SK-N-SH (cell line): ENCODE measurements around the gene CTAG1A.

Experiments used
- TF ChIP-seq, protein P1 (sequence below): IDR thresholded peaks from 2 replicates; pipeline ENCODE4 v1.4.0; 2012; ENCODE audit warnings: low read depth, borderline replicate concordance
- TF ChIP-seq, protein P2 (sequence below): fragments of 200-600 bp; sonication (generic); IDR thresholded peaks from 2 replicates; pipeline ENCODE4 v1.6.1; 2017; ENCODE audit warnings: antibody characterized with exemption, mild to moderate bottlenecking, moderate library complexity

DNA sequence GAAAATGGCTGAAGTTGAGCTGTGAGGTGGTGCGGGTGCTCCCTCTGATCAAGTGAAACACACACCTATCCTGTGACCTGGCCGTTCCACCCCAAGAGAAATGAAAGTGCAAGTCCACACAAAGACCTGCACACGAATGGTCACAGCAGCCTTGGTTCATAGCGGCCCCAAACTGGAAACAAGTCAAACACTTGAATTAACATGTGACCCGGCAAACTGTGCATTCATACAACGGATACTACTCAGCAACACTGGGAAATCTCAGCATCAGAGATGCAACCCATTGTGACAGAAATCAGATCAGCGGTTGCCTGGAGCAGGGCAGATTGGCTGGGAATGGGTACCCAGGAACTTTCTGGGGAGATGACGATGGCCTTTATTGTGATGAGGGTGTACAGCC, 45.9 kb upstream of the CTAG1A start:
- TF ChIP-seq, protein P1, sequence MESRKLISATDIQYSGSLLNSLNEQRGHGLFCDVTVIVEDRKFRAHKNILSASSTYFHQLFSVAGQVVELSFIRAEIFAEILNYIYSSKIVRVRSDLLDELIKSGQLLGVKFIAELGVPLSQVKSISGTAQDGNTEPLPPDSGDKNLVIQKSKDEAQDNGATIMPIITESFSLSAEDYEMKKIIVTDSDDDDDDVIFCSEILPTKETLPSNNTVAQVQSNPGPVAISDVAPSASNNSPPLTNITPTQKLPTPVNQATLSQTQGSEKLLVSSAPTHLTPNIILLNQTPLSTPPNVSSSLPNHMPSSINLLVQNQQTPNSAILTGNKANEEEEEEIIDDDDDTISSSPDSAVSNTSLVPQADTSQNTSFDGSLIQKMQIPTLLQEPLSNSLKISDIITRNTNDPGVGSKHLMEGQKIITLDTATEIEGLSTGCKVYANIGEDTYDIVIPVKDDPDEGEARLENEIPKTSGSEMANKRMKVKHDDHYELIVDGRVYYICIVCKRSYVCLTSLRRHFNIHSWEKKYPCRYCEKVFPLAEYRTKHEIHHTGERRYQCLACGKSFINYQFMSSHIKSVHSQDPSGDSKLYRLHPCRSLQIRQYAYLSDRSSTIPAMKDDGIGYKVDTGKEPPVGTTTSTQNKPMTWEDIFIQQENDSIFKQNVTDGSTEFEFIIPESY: no peak
- TF ChIP-seq, protein P2, sequence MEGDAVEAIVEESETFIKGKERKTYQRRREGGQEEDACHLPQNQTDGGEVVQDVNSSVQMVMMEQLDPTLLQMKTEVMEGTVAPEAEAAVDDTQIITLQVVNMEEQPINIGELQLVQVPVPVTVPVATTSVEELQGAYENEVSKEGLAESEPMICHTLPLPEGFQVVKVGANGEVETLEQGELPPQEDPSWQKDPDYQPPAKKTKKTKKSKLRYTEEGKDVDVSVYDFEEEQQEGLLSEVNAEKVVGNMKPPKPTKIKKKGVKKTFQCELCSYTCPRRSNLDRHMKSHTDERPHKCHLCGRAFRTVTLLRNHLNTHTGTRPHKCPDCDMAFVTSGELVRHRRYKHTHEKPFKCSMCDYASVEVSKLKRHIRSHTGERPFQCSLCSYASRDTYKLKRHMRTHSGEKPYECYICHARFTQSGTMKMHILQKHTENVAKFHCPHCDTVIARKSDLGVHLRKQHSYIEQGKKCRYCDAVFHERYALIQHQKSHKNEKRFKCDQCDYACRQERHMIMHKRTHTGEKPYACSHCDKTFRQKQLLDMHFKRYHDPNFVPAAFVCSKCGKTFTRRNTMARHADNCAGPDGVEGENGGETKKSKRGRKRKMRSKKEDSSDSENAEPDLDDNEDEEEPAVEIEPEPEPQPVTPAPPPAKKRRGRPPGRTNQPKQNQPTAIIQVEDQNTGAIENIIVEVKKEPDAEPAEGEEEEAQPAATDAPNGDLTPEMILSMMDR: no peak
